HG02840 (cell line): ENCODE measurements around the gene OR11H6.
"Not testable (repeated sequence)": the region's sequence is repeated elsewhere in the genome, so short reads cannot be mapped to it uniquely, and the experiment has no call there.

Experiments used
- ATAC-seq: cut with Tn5 transposase; IDR thresholded peaks from one replicate; pipeline ENCODE4 v1.9.1; 2021; ENCODE audit warnings: mild to moderate bottlenecking, moderate library complexity, moderate number of reproducible peaks; ENCODE audit not compliant: unreplicated experiment, low FRiP score

The OR11H6 gene

DNA sequence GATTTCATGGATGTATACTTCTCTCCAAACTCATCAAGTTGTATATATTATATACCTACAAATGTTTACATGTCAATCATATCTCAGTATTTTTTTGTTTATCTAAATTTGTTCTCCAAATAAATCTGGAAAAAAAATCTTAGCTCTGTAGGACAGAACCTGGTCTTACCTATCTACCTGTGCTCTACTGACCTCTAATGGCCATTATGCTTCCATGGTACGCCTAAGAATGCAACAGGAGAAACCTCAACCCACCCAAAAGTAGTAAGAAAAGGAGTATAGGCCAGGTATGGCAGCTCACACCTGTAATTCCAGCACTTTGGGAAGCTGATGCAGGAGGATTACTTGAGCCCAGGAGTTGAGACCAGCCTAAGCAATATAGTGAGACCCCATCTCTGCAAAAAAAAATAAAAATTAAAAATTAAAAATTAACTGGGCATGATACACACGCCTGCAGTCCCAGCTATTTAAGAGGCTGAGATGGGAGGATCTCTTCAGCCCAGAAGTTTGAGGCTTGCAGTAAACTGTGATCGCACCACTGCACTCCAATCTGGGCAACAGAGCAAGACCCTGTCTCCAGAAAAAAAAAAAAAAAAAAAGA, 24.2 kb downstream of the OR11H6 start:
- ATAC-seq: no peak

DNA sequence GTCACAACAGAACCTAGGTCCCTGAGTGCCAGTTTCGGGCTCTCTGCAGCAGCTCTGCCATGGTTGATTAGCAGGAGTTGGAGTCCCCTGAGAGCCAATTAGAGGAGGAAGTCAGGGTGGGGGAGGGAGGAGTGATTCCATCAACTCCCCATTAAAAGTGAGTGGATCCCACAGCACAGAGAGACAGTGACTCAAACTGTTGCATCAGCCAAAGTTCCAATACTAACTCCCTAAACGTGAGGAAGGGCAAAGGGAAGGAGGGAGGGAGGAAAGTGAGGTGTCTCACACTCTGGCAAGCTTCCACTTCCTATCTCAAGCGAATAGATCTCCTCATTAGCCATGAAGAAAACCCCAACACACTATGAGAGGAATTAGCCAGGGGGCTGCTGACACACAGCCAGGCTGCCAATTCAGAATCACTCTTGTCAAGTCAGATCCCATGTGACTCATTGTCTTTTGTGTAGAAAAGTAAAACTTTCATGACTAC, 39.2 kb downstream of the OR11H6 start:
- ATAC-seq: no peak

DNA sequence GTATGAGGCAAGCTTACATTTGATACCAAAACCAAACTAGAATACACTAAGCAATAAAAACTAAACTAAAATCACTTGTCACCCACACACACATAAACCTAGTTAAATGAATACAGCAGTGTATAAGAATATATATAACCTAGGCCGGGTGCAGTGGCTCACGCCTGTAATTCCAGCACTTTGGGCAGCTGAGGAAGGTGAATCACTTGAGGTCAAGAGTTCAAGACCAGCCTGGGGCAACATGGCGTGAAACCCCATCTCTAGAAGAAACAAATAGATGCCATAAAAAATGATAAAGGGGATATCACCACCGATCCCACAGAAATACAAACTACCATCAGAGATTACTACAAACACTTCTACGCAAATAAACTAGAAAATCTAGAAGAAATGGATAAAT, 40.9 kb downstream of the OR11H6 start:
- not testable (repeated sequence) for ATAC-seq

DNA sequence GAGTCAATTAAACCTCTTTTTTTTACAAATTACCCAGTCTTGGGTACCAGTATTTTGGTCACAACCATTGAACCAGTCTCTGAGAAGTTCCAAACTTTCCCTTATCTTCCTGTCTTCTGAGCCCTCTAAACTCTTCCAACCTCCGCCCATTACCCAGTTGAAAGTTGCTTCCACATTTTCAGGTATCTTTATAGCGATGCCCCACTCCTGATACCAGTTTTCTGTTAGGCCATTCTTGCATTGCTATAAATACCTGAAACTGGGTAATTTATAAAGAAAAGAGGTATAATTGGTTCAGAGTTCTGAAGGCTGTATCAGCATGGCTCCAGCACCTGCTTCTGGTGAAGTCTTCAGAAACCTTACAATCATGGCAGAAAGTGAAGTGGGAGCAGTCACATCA, 50.6 kb downstream of the OR11H6 start:
- ATAC-seq: no peak
